B cell (primary cell): ENCODE data around the gene RNF207.
"Not testable (repeated sequence)": the region's sequence is repeated elsewhere in the genome, so short reads cannot be mapped to it uniquely, and the experiment has no call there.

ENCODE experiments used
- EZH2 ChIP-seq: IDR thresholded peaks from 2 replicates; pipeline ENCODE4 v1.6.1; 2012; ENCODE audit warnings: borderline replicate concordance, low read depth, mild to moderate bottlenecking, moderate library complexity, low read length; ENCODE audit not compliant: insufficient read depth, poor library complexity, severe bottlenecking
- TF ChIP-seq, protein P1 (sequence below): fragments of 200-600 bp; IDR thresholded peaks from one replicate; pipeline ENCODE4 v1.8.0; 2022; ENCODE audit warnings: antibody characterized with exemption, mild to moderate bottlenecking

- TF ChIP-seq, protein P1, sequence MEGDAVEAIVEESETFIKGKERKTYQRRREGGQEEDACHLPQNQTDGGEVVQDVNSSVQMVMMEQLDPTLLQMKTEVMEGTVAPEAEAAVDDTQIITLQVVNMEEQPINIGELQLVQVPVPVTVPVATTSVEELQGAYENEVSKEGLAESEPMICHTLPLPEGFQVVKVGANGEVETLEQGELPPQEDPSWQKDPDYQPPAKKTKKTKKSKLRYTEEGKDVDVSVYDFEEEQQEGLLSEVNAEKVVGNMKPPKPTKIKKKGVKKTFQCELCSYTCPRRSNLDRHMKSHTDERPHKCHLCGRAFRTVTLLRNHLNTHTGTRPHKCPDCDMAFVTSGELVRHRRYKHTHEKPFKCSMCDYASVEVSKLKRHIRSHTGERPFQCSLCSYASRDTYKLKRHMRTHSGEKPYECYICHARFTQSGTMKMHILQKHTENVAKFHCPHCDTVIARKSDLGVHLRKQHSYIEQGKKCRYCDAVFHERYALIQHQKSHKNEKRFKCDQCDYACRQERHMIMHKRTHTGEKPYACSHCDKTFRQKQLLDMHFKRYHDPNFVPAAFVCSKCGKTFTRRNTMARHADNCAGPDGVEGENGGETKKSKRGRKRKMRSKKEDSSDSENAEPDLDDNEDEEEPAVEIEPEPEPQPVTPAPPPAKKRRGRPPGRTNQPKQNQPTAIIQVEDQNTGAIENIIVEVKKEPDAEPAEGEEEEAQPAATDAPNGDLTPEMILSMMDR = not testable (repeated sequence)
- TF ChIP-seq EZH2 = not testable (repeated sequence)
These were observed 13.7 kb downstream of the RNF207 start for GRCh38 chr1:6219641-6220040.
